GM10248 (cell line): ENCODE data around the gene LRFN2.

Experiments used
- CTCF ChIA-PET: fragments of 300-600 bp; sonication (Branson Sonifier 250); formaldehyde crosslinking; extraction: SDS; loops from one replicate; lab custom pipeline; 2021; ENCODE audit warnings: antibody characterized with exemption; lab: Yijun Ruan, JAX
- POLR2A ChIA-PET: fragments of 350-650 bp; sonication (Branson Sonifier 250); formaldehyde crosslinking; extraction: SDS; loops from one replicate; lab custom pipeline; 2020; ENCODE audit warnings: antibody characterized with exemption; lab: Yijun Ruan, JAX
- DNase-seq: peaks from one replicate; pipeline ENCODE4 v3.0.0; 2012; ENCODE audit errors: extremely low spot score
- TF ChIP-seq, protein P1 (sequence below): IDR thresholded peaks from 2 replicates; pipeline ENCODE4 v1.5.1; 2012; ENCODE audit warnings: mild to moderate bottlenecking, low read depth; ENCODE audit errors: extremely low read depth, missing control alignments, control extremely low read depth

LRFN2 gene

DNA sequence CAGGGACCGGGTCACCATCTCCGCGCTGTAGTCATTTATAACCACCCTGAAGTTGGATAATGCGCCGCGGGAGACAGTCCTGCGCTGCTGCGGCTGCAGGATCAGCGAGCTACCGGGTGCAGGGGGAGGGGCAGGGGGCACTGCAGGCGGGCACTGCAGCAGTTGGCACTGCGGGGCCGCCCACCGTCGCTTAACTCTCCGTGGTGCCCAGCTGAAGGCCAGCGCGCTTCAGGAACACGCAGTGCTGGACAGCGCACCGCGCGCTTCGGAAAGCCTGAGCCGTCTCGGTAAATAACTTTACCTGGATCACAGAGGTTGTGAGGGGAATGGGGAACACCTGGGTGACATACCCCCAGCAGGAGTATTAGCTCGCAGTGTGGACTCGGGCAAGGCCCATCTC lies 12.4 kb upstream of the LRFN2 start:
- CTCF ChIA-PET: interaction anchor here (1.3 kb wide), 1 partner anchor 12 kb away, joined by 4 read pairs; the partner anchor contains the start of gene LRFN2
- POLR2A ChIA-PET: no interaction called here

DNA sequence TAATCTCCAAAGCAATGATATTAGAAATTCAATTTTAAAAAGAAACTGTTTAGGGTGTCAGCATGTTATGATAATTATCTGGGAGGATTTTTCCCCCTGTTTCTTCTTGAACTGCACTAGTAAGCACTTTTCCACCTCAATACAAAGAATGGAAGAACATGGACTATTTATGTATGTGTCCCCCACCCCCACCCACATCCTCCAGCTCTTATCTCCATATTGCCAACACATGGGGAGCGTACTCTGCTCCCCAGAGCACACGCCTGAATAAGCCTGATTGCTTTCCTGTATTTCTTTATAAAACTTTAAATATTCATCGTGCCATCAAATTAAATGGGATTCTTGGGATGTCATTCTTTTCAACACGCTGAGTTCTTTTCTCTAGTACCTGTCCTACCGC lies 11.4 kb upstream of the LRFN2 start:
- no peak for DNase-seq
- ChIA-PET POLR2A (no interaction called here), CTCF (interaction anchor here (1.3 kb wide), 1 partner anchor 11 kb away, joined by 4 read pairs; the partner anchor contains the start of gene LRFN2)
- TF ChIP-seq, protein P1, sequence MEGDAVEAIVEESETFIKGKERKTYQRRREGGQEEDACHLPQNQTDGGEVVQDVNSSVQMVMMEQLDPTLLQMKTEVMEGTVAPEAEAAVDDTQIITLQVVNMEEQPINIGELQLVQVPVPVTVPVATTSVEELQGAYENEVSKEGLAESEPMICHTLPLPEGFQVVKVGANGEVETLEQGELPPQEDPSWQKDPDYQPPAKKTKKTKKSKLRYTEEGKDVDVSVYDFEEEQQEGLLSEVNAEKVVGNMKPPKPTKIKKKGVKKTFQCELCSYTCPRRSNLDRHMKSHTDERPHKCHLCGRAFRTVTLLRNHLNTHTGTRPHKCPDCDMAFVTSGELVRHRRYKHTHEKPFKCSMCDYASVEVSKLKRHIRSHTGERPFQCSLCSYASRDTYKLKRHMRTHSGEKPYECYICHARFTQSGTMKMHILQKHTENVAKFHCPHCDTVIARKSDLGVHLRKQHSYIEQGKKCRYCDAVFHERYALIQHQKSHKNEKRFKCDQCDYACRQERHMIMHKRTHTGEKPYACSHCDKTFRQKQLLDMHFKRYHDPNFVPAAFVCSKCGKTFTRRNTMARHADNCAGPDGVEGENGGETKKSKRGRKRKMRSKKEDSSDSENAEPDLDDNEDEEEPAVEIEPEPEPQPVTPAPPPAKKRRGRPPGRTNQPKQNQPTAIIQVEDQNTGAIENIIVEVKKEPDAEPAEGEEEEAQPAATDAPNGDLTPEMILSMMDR: no peak

More for the DNA sequence above, 12.4 kb upstream of the LRFN2 start:
- no peak for DNase-seq
- TF ChIP-seq, protein P1: no peak

DNA sequence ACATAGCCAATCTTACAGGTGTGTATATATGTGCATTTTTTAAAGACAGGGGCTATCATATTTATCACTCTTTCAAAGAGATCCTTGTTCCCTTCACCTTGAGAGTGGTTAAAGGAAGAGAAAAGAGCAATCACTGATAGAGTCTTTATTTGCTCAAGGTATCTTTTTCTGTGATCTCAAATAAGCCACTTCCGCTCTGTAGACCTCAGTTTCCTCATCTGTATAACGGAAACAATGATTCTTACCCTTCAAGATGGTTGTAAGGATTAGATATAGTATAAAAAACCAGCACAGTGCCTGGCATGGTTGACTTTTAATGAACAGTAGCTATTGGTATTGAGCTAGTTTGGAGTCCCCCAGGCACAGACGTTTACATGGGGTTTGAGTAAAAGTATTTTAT lies 10.1 kb upstream of the LRFN2 start:
- TF ChIP-seq, protein P1: no peak
- POLR2A ChIA-PET: no interaction called here
- CTCF ChIA-PET: interaction anchor here (1.4 kb wide), 1 partner anchor 17 kb away, joined by 3 read pairs; no protein-coding TSS in a partner anchor
- DNase-seq: no peak

DNA sequence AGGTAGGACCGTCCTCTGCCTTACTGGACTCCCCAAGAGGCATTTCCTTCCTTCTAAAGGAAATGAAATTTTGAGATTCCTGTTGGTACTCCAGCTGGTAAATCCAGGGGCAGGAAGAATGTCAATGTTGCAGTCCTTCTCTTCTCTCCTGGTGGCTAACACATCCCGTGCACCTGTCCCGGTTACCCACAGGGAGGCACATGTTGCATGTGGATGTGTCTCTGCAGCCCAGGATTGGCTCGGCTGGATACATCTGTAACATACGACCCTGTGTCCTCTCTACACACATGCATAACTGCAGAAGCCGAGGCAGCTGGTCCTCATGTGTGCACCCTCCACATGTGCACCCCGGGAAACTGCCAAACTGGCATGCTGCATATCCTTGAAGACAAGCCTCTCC lies 1.3 kb upstream of the LRFN2 start:
- ChIA-PET POLR2A (no interaction called here), CTCF (interaction anchor here (1.1 kb wide), 1 partner anchor 12 kb away, joined by 3 read pairs; no protein-coding TSS in a partner anchor)
- TF ChIP-seq, protein P1: no peak
- DNase-seq: no peak

DNA sequence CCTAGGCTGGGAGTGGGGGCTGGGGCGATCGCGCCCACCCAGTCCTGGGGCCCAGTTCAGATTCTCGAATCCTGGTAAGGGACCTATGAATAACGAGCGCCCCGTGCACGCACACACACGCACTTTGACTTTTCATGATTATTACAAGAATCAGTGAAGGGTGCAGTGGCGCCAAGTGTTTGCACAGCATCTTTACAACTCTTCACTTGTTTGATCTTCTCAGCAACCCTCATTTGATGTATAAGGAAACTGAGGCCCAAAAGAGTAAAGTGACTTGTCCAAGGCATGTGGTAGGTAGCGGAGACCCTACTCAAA lies 863 bp upstream of the LRFN2 start:
- DNase-seq: no peak
- CTCF ChIA-PET: interaction anchor here (0.7 to 1.2 kb wide), 7 partner anchors 11 to 607 kb away, joined by 3 to 5 read pairs (median 4); no protein-coding TSS in a partner anchor
- POLR2A ChIA-PET: no interaction called here
- TF ChIP-seq, protein P1: no peak

DNA sequence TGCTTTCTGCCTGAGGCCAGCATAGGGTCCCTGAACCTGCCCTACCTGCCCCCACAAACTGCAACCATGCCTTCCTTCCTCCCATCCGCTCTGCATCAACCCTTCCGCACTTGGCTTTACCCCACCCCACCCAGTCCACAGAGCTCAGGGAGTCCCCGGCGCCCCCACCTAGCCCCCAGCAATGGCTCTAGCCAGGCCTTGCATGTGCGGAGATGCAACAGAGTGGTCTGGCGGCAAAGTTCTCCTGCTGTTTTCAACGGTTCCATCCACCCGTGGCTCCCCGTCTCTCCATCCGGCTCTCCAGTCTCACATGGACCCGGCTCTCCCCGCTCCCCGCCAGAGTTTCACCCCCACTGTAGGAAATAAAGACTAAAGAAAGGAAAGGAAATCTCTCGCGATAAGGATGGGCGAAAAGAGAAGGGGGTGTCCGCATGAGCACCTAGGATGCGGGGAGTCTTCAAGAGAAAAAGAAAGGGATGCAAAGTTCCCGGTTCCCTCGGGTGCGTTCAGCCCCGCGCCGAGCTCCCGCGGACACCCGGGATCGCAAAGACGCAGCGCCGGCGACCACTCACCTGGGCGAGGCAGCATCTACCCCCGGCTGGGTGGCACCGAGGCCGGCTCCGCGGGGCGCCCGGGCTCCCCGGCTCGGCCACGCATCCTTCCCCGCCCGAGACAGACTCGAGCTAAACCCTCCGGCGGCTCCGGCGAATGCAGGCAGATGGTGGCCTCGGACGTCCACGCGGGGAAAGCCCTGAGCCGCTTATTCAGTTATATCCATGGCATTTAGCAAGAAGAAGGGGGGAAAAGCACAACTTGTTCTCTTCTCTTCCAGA lies 579 bp downstream of the LRFN2 start:
- POLR2A ChIA-PET: no interaction called here
- CTCF ChIA-PET: interaction anchor here (0.8 to 1.2 kb wide), 5 partner anchors 13 to 22 kb away, joined by 3 to 5 read pairs (median 4); no protein-coding TSS in a partner anchor
- no peak for DNase-seq
- TF ChIP-seq, protein P1: no peak
